ENCODE results near the gene ABCA3.
"Not testable (repeated sequence)": the region's sequence is repeated elsewhere in the genome, so short reads cannot be mapped to it uniquely, and the experiment has no call there.

ABCA3 gene

GRCh38 chr16:2250652-2251295, 89.8 kb downstream of the ABCA3 start:
- DNase-seq, result no peak

- DNase-seq, result no peak
Measured at GRCh38 chr16:2246301-2246885, 94.1 kb downstream of the ABCA3 start.

GRCh38 chr16:2244926-2245795, 95.4 kb downstream of the ABCA3 start:
- no peak for DNase-seq

- DNase-seq, result no peak
Measured at GRCh38 chr16:2244301-2244700, 96.2 kb downstream of the ABCA3 start.

GRCh38 chr16:2243781-2244180, 96.7 kb downstream of the ABCA3 start:
- no peak for DNase-seq

- no peak for DNase-seq
Measured at GRCh38 chr16:2243031-2243528, 97.4 kb downstream of the ABCA3 start.

- no peak for DNase-seq
Measured at GRCh38 chr16:2242598-2242997, 97.9 kb downstream of the ABCA3 start.

GRCh38 chr16:2240331-2240730, 100.2 kb downstream of the ABCA3 start:
- not testable (repeated sequence) for DNase-seq

- no peak for DNase-seq
Measured at GRCh38 chr16:2238838-2239675, 101.5 kb downstream of the ABCA3 start.

GRCh38 chr16:2238150-2238837, 102.2 kb downstream of the ABCA3 start:
- DNase-seq, result no peak

- DNase-seq, result no peak
Measured at GRCh38 chr16:2237493-2238149, 102.9 kb downstream of the ABCA3 start.

- DNase-seq, result no peak
Measured at GRCh38 chr16:2237102-2237482, 103.4 kb downstream of the ABCA3 start.

GRCh38 chr16:2236337-2237101, 104.0 kb downstream of the ABCA3 start, which contains the start of gene DNASE1L2:
Gene DNASE1L2 (plus strand): TSS chr16:2236444. CDS start chr16:2236817, 373 bp downstream.
- no peak for DNase-seq

- no peak for DNase-seq
Measured at GRCh38 chr16:2235695-2236336, 104.7 kb downstream of the ABCA3 start.

- no peak for DNase-seq
Measured at GRCh38 chr16:2235234-2235651, 105.3 kb downstream of the ABCA3 start.

GRCh38 chr16:2234813-2235170, 105.7 kb downstream of the ABCA3 start:
- no peak for DNase-seq

GRCh38 chr16:2233872-2234812, 106.4 kb downstream of the ABCA3 start:
- DNase-seq, result no peak

GRCh38 chr16:2233046-2233775, 107.3 kb downstream of the ABCA3 start:
- DNase-seq, result no peak
